Fibroblast of villous mesenchyme (primary cell): Measurements from ENCODE around the gene DIPK1A. TPM values are rescaled to one million over a fixed set of nuclear protein-coding genes. Genes with fewer than 3 reads are reported as not detected.

Source experiments
- DNase-seq: peaks from one replicate; pipeline ENCODE4 v3.0.0-alpha.2; 2010; ENCODE audit warnings: low read depth
- H3K4me3 ChIP-seq: 2 replicates; pipeline ENCODE4 v1.5.1; 2011; ENCODE audit warnings: low read depth, mild to moderate bottlenecking, low read length
- CTCF ChIP-seq: IDR thresholded peaks from 2 replicates; pipeline ENCODE4 v1.5.1; 2012; ENCODE audit warnings: low read depth, mild to moderate bottlenecking, low read length; ENCODE audit not compliant: insufficient read depth
- total RNA-seq: library from RNA; depleted of rRNA; stranded (reverse); fragments of >200 nt; gene quantifications from 2 replicates; pipeline ENCODE4 v1.2.3, GENCODE V29; 2012

Gene DIPK1A
- total RNA-seq, 1 donor, result 39.3 TPM

GRCh38 chr1:92838519-92838918 lies 122.7 kb downstream of the DIPK1A start:
- no peak for DNase-seq
- H3K4me3 ChIP-seq, result no peak overlapping the region
- TF ChIP-seq CTCF, result no peak

DNA sequence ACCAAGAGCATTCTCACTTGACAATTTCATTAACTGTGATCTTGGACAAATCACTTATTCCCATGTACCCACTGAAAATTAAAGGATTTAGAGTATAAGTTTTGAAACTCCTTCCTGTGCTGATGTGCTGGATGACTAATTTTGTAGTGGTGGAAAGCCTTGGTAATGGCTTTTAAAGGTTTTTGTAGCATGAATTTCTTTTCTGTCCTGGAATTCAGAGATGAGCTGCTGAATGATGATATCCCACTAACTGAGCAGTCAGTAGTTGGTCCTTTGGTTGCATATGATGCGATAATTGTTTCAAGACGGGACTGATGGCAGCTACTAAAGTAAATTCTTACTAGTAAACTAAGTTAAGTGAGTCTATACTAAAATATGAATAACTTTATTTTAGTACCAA lies 124.2 kb downstream of the DIPK1A start:
- TF ChIP-seq CTCF, result no peak
- DNase-seq, result no peak
- no peak overlapping the region for H3K4me3 ChIP-seq

- no peak for DNase-seq
- no peak for TF ChIP-seq CTCF
- peak overlapping the region; percentile 90 for H3K4me3 ChIP-seq
Observed at GRCh38 chr1:92834617-92835016, 126.6 kb downstream of the DIPK1A start.

DNA sequence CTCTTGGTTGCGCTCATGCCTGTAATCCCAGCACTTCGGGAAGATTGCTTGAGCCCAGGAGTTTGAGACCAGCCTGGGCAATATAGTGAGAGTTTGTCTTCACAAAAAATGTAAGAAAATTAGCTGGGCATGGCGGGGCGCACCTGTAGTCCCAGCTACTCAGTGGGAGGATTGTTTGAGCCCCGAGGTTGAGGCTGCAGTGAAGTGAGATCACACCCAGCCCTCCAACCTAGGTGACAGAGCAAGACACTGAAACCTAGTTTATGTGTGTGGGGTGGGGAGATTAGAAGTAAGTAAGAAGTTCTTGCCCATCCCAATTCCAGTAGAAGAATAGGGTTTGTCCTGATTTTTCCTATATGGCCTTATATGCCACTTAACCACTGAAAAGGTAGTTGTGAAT lies 127.4 kb downstream of the DIPK1A start:
- no peak for TF ChIP-seq CTCF
- DNase-seq, result no peak
- peak overlapping the region; percentile 90 for H3K4me3 ChIP-seq

GRCh38 chr1:92832537-92833114 lies 128.6 kb downstream of the DIPK1A start:
- no peak for TF ChIP-seq CTCF
- peak overlapping the region; percentile 90 for H3K4me3 ChIP-seq
- DNase-seq, result peak; percentile 22

DNA sequence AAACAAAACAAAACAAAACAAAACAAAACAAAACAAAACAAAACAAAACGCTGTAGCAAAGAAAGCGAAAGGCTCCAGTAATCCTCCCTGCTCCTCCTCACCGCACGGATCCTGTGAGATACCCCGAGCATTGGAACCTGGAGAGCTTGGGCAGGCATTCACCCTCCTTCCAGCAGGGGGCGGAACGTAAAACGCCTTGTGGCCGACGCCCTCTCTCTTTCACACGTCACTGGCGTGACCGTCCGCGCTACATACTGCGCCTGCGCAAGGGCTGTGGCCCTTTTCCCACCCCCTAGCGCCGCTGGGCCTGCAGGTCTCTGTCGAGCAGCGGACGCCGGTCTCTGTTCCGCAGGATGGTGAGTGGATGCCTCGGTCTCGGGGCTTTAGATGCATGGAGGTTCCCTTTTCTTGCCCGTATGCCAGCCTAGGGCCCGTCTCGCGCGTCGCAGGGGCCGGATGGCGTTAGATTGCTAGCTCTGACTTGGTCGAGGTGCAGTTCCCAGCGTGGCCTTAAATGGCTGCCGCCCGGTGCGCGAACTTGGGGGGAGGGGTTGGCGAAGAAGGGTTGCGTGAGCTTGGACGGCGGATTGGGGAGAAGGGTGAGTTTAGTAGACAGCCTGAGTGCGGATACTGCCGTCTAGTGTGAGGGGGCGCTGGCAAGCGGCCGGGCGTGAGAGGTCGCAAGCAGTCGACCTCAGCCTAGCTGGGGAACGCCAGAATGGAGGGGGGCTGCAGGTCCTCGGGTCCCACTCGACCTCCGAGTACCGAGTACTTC lies 129.3 kb downstream of the DIPK1A start, which contains the start of gene RPL5:
TSS of gene RPL5 (plus strand) at position 279 of the 775 bp plus-strand sequence. CDS start at position 354, 75 bp downstream.
- peak; percentile 98 for DNase-seq
- TF ChIP-seq CTCF, result peak; percentile 95
- peak within 1 kb of the TSS; percentile 90 for H3K4me3 ChIP-seq
